ENCODE measurements around the gene AATK. TPM values are rescaled to one million over a fixed set of nuclear protein-coding genes. Genes with fewer than 3 reads are reported as not detected.

AATK gene, protein sequence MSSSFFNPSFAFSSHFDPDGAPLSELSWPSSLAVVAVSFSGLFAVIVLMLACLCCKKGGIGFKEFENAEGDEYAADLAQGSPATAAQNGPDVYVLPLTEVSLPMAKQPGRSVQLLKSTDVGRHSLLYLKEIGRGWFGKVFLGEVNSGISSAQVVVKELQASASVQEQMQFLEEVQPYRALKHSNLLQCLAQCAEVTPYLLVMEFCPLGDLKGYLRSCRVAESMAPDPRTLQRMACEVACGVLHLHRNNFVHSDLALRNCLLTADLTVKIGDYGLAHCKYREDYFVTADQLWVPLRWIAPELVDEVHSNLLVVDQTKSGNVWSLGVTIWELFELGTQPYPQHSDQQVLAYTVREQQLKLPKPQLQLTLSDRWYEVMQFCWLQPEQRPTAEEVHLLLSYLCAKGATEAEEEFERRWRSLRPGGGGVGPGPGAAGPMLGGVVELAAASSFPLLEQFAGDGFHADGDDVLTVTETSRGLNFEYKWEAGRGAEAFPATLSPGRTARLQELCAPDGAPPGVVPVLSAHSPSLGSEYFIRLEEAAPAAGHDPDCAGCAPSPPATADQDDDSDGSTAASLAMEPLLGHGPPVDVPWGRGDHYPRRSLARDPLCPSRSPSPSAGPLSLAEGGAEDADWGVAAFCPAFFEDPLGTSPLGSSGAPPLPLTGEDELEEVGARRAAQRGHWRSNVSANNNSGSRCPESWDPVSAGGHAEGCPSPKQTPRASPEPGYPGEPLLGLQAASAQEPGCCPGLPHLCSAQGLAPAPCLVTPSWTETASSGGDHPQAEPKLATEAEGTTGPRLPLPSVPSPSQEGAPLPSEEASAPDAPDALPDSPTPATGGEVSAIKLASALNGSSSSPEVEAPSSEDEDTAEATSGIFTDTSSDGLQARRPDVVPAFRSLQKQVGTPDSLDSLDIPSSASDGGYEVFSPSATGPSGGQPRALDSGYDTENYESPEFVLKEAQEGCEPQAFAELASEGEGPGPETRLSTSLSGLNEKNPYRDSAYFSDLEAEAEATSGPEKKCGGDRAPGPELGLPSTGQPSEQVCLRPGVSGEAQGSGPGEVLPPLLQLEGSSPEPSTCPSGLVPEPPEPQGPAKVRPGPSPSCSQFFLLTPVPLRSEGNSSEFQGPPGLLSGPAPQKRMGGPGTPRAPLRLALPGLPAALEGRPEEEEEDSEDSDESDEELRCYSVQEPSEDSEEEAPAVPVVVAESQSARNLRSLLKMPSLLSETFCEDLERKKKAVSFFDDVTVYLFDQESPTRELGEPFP (N-terminal part only)
- total RNA-seq (2012; rRNA removed): 0.22 and 0.25 TPM in 2 replicates

DNA sequence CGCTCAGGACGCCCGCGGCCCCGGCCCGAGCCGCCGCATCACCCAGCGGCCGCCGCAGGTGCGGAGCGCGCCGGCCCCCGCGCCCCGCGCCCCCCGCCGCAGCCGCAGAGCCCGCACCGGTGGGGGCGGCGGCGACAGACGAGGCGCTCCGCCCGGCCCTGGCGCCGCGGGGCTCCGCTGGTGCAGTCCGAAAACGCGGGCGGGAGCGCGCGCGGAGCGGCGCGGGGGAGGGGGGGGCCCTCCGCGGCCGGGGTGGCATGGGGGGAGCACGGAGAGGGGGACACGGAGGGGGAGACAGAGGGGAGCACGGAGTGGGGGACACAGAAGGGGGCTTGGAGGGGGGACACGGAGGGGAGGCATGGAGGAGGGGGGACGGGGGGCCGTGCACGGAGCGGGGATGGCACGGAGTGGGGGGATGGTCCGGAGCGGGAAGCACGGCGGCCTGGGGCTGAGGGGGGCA is at the start of gene AATK:
Gene AATK (minus strand): TSS at position 189 of the 460 bp plus-strand sequence. CDS start 229 bp downstream, outside the sequence.
- Histone ChIP-seq H3K4me3 (ENCODE audit: low read length) (peak within 1 kb of the TSS; percentile 57), H3K4me2 (ENCODE audit: low read length) (peak within 1 kb of the TSS; percentile 72), H3K27me3 (ENCODE audit: control insufficient read depth, insufficient read depth, low read length) (peaks cover 57% of the 10 kb centered on the region), H3K9ac (ENCODE audit: low read depth, low read length) (no peak within 1 kb of the TSS), H3K36me3 (ENCODE audit: insufficient read depth, low read length) (no peaks in the 10 kb centered on the region), H3K9me3 (replicated peaks; ENCODE audit: low read length) (no peaks in the 10 kb centered on the region), H3K4me1 (ENCODE audit: control insufficient read depth, insufficient read depth, low read length) (peaks cover 8% of the 10 kb centered on the region)

DNA sequence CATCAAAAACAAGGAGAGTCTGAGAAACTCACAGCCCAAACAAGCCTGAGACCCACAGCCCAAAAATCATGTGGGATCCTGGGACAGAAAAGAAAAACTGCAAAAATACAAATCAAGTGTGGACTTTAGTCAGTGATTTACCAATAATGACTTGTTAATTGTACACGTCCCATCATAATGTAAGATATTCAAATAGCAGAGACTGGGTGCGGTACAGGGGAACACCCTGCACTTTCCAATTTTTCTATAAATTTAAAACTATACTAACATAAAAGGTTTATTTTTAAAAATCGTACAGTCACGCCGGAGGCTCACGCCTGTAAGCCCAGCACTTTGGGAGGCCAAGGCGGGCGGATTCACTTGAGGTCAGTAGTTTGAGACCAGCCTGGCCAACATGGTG is 48.0 kb upstream of the AATK start:
- no peak overlapping the region for H3K4me2 ChIP-seq (ENCODE audit: low read length)
- H3K36me3 ChIP-seq (ENCODE audit: insufficient read depth, low read length): no peaks in the 10 kb centered on the region
- no peaks in the 10 kb centered on the region for H3K4me1 ChIP-seq (ENCODE audit: control insufficient read depth, insufficient read depth, low read length)
- no peaks in the 10 kb centered on the region for H3K9me3 ChIP-seq (replicated peaks; ENCODE audit: low read length)
- no peak overlapping the region for H3K9ac ChIP-seq (ENCODE audit: low read depth, low read length)
- H3K4me3 ChIP-seq (ENCODE audit: low read length): no peak overlapping the region
- no peaks in the 10 kb centered on the region for H3K27me3 ChIP-seq (ENCODE audit: control insufficient read depth, insufficient read depth, low read length)

DNA sequence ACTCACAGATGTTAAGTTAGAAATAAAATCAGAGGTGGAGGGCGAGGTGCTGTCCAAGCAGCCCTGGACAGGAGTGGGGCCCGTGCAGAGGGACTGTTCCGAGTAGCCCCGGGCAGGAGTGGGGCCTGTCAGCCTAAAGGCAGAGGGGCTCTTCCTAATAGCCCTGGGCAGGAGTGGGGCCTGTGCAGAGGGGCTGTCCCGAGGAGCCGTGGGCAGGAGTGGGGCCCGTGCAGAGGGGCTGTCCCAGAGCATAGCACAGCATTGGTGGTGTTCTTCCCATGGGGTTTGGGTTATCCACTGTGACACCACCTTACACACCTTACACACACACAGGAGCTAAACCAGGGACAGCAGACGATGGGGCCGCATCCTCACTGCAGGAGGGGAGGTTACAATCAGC is 46.3 kb upstream of the AATK start:
- H3K9me3 ChIP-seq (replicated peaks; ENCODE audit: low read length): no peaks in the 10 kb centered on the region
- H3K36me3 ChIP-seq (ENCODE audit: insufficient read depth, low read length): no peaks in the 10 kb centered on the region
- H3K9ac ChIP-seq (ENCODE audit: low read depth, low read length): no peak overlapping the region
- H3K27me3 ChIP-seq (ENCODE audit: control insufficient read depth, insufficient read depth, low read length): no peaks in the 10 kb centered on the region
- no peaks in the 10 kb centered on the region for H3K4me1 ChIP-seq (ENCODE audit: control insufficient read depth, insufficient read depth, low read length)
- no peak overlapping the region for H3K4me3 ChIP-seq (ENCODE audit: low read length)
- H3K4me2 ChIP-seq (ENCODE audit: low read length): no peak overlapping the region

DNA sequence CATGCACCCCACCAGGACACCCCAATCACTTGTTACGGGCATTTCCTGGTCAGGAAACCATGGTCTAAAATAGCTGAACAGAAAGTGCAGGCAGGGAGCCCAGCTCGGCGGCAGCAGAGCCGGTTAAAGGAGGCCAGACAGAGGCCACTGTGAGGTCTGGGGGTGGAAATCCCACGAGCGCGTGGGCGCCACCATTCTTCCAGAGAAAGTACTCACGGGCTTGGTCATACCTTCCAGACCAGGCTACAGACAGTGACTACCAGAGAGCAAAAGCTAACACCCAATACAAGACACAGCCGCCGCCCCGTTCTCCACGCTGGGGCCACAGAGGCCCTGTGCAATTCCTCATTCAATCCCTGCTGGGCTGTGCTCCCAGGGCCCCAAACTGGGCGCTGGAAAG is 44.8 kb upstream of the AATK start:
- no peaks in the 10 kb centered on the region for H3K27me3 ChIP-seq (ENCODE audit: control insufficient read depth, insufficient read depth, low read length)
- H3K4me1 ChIP-seq (ENCODE audit: control insufficient read depth, insufficient read depth, low read length): no peaks in the 10 kb centered on the region
- H3K36me3 ChIP-seq (ENCODE audit: insufficient read depth, low read length): no peaks in the 10 kb centered on the region
- no peaks in the 10 kb centered on the region for H3K9me3 ChIP-seq (replicated peaks; ENCODE audit: low read length)
- no peak overlapping the region for H3K9ac ChIP-seq (ENCODE audit: low read depth, low read length)
- no peak overlapping the region for H3K4me2 ChIP-seq (ENCODE audit: low read length)
- no peak overlapping the region for H3K4me3 ChIP-seq (ENCODE audit: low read length)

DNA sequence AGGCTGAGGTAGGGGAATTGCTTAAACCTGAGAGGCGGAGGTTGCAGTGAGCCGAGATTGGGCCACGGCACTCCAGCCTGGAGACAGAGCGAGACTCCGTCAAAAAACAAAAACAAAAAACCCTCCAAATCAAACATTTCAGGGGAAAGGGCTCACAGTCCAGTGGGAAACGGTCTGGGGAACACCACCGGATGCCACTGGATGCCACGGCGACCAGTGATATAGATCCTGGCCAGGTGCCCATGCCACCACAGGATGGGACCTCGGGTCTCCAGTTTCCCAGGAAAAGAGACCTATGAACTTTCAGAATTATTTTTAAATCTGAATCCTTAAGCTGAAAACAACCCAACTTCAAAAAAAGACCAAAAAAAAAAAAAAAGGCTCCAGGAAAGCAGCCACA is 44.4 kb upstream of the AATK start:
- Histone ChIP-seq H3K9me3 (replicated peaks; ENCODE audit: low read length) (no peaks in the 10 kb centered on the region), H3K36me3 (ENCODE audit: insufficient read depth, low read length) (no peaks in the 10 kb centered on the region), H3K4me2 (ENCODE audit: low read length) (no peak overlapping the region), H3K4me3 (ENCODE audit: low read length) (no peak overlapping the region), H3K4me1 (ENCODE audit: control insufficient read depth, insufficient read depth, low read length) (no peaks in the 10 kb centered on the region), H3K9ac (ENCODE audit: low read depth, low read length) (no peak overlapping the region), H3K27me3 (ENCODE audit: control insufficient read depth, insufficient read depth, low read length) (no peaks in the 10 kb centered on the region)

DNA sequence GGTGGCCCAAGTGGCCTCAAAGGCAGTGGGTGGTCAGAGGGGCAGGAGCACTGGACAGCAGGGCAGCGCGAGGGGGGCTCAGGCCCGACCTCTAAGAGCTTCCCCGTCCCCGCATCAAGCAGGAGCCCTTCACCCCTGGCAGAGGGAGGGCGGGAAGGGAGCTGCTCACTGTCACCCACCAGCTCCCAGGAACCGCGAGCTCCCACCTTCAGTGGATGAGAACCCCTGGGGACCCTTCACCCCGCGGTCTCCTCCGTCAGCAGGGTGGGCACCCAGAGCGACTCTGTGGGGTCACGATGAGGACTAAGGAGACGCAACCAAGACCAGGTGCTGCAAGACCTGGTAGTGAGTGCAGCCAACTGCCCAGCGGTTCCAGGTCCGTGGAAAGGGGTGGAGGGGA is 43.1 kb upstream of the AATK start:
- Histone ChIP-seq H3K27me3 (ENCODE audit: control insufficient read depth, insufficient read depth, low read length) (no peaks in the 10 kb centered on the region), H3K9me3 (replicated peaks; ENCODE audit: low read length) (no peaks in the 10 kb centered on the region), H3K9ac (ENCODE audit: low read depth, low read length) (no peak overlapping the region), H3K4me3 (ENCODE audit: low read length) (no peak overlapping the region), H3K36me3 (ENCODE audit: insufficient read depth, low read length) (no peaks in the 10 kb centered on the region), H3K4me2 (ENCODE audit: low read length) (no peak overlapping the region), H3K4me1 (ENCODE audit: control insufficient read depth, insufficient read depth, low read length) (no peaks in the 10 kb centered on the region)

DNA sequence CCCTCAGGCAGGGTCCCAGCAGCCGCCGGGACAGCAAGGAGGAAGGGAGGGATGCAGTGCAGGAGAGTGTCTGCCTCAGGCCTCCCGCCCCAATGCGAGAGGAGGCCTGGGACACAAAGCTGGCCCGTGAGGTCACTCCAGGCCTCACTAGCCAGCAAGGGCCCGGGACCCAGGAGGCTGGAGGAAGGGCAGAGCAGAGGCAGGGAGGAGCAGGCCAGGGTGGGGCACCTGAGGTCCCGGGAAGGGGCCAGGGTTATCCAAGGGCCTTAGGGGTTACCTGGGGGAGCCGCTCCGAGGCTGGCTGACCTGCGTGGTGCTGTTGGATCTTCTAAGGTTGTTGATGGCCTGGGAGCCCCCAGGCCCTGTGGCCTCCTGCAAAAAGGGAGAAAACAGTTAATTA is 42.6 kb upstream of the AATK start:
- Histone ChIP-seq H3K4me3 (ENCODE audit: low read length) (no peak overlapping the region), H3K27me3 (ENCODE audit: control insufficient read depth, insufficient read depth, low read length) (no peaks in the 10 kb centered on the region), H3K4me1 (ENCODE audit: control insufficient read depth, insufficient read depth, low read length) (no peaks in the 10 kb centered on the region), H3K9me3 (replicated peaks; ENCODE audit: low read length) (no peaks in the 10 kb centered on the region), H3K9ac (ENCODE audit: low read depth, low read length) (no peak overlapping the region), H3K36me3 (ENCODE audit: insufficient read depth, low read length) (no peaks in the 10 kb centered on the region), H3K4me2 (ENCODE audit: low read length) (no peak overlapping the region)

DNA sequence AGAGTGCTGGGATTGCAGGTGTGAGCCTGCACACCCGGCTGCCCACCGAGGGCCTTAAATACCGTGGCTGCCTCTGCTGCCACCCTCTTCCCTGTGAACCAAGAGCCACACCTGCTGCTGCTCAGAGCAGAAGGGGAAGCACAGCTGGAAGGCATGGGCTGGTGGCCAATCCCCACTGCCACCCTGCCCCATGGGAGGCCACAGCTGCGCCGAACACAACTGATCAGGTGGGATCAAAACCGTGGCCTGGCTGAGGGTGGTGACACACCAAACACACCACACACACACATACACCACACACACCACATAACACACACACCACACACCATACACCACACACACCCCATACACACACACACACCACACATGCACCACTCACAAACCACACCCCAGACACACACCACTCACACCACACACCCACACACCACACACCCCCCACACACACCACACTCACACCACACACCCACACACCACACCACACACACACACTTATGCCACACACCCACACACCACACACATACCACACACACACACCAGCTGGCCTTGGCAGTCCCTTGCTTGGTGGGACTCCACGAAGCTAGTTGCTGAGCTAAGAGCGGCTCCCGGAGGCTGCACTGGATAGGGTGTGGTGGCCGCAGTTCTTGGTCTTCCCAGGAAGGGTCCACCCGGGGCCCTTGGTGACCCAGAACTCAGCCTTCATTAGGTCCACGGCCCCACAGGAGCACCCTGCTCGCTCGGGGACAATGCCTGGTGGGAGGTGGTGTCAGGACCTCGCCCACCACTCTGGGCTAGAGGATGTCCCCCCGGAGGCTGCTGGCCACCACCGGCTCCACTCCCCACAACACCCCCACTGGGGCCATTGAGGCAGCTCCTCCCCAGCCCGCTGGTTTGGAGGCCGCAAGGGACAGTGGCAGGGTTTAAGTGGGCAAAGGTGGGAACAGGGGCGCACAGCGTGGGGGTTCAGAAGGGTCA is 41.9 kb upstream of the AATK start:
- Histone ChIP-seq H3K27me3 (ENCODE audit: control insufficient read depth, insufficient read depth, low read length) (no peaks in the 10 kb centered on the region), H3K4me1 (ENCODE audit: control insufficient read depth, insufficient read depth, low read length) (no peaks in the 10 kb centered on the region), H3K4me3 (ENCODE audit: low read length) (no peak overlapping the region), H3K9ac (ENCODE audit: low read depth, low read length) (no peak overlapping the region), H3K9me3 (replicated peaks; ENCODE audit: low read length) (no peaks in the 10 kb centered on the region), H3K4me2 (ENCODE audit: low read length) (no peak overlapping the region), H3K36me3 (ENCODE audit: insufficient read depth, low read length) (no peaks in the 10 kb centered on the region)

DNA sequence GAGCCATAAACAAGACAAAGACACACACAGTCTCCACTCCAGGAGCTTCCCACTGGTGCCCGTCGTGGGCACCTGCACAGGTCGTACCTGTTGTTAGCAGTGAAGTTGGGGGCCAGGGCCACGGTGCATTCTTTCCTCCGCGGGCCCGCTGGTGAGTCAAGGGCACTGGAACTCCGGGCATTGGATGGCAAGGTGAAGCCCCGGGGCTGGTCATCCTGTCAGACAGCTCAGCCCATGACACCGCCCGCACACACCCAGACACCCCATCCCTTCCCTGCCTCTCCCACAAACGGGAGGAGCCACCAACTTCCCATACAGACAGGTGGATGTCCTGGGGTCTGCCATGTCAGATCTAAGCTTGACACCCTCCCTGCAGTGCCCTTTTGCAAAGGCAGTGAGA is 40.6 kb upstream of the AATK start:
- Histone ChIP-seq H3K9ac (ENCODE audit: low read depth, low read length) (no peak overlapping the region), H3K4me3 (ENCODE audit: low read length) (no peak overlapping the region), H3K36me3 (ENCODE audit: insufficient read depth, low read length) (no peaks in the 10 kb centered on the region), H3K4me1 (ENCODE audit: control insufficient read depth, insufficient read depth, low read length) (no peaks in the 10 kb centered on the region), H3K27me3 (ENCODE audit: control insufficient read depth, insufficient read depth, low read length) (no peaks in the 10 kb centered on the region), H3K4me2 (ENCODE audit: low read length) (no peak overlapping the region), H3K9me3 (replicated peaks; ENCODE audit: low read length) (no peaks in the 10 kb centered on the region)

DNA sequence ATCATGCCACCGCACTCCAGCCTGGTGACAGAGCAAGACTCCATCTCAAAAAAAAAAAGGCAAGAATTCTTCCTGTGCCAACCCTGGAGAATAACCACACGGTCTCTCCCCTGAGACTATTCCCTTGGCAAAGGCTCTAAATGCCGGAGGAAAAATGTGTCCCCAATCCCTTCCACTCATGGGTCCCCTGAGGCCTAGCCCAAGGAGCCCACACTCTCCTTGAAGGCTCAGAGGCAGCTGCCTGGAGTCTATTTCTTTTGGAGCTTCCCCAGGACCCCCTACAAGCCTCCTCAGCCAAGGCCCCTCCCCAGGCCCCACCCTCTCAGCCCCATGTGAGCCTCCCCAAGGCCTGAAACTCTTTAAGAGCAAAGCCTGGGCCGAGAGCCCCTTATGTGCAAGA is 40.1 kb upstream of the AATK start:
- Histone ChIP-seq H3K27me3 (ENCODE audit: control insufficient read depth, insufficient read depth, low read length) (no peaks in the 10 kb centered on the region), H3K4me1 (ENCODE audit: control insufficient read depth, insufficient read depth, low read length) (no peaks in the 10 kb centered on the region), H3K4me2 (ENCODE audit: low read length) (no peak overlapping the region), H3K9ac (ENCODE audit: low read depth, low read length) (no peak overlapping the region), H3K9me3 (replicated peaks; ENCODE audit: low read length) (no peaks in the 10 kb centered on the region), H3K36me3 (ENCODE audit: insufficient read depth, low read length) (no peaks in the 10 kb centered on the region), H3K4me3 (ENCODE audit: low read length) (no peak overlapping the region)
